ENCODE data around the gene FMO2.

Gene FMO2

DNA sequence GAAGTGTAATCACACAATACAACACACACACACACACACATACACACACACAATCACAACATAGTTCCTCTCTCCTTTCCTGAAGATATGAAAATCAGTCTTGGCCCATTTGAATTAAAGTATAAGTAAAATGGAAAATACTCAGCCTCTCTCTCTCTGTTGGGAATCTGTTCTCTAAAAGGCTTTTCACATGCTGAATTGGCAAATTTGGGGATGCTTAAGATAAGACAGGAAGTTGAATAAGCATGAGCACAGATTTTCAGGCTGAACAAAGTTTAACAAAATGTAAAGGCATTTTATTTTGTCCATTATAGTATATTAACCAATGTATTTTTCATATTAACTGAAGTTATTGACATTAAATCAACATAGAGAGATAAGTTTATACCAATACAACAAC is 23.7 kb upstream of the FMO2 start:
- no peaks in the 10 kb centered on the region for H3K79me2 ChIP-seq (ENCODE audit: insufficient read depth, low read depth)
- no peak overlapping the region for H2AFZ ChIP-seq (ENCODE audit: low read depth)
- no peak for TF ChIP-seq CTCF (conservative IDR thresholded peaks at IDR 0.05; ENCODE audit: low read depth, low read length)

DNA sequence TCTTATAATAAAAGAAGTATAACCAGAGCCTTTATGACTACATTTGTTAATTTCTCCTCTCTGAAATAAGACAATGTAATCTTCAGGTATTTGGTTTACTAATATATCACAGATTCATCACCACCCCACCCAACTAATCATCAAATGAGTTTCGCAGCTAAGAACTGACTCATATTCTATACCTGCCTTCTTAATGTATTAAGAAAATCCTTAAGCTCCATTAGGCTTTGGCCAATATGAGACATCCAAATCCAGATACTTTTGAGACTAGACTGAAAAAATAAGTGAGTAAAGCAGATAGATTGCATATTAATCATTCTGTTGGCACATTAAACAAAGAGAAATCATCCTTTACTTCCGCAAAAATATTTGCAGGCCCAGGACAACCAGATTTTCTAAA is 18.7 kb upstream of the FMO2 start:
- H2AFZ ChIP-seq (ENCODE audit: low read depth): no peak overlapping the region
- no peak overlapping the region for H3K9ac ChIP-seq
- no peaks in the 10 kb centered on the region for H3K36me3 ChIP-seq (ENCODE audit: insufficient read depth)
- H3K4me3 ChIP-seq (IDR thresholded peaks at IDR 0.05; ENCODE audit: insufficient read depth, low read depth, low read length): no peak overlapping the region
- TF ChIP-seq CTCF (conservative IDR thresholded peaks at IDR 0.05; ENCODE audit: low read depth, low read length): no peak
- H3K79me2 ChIP-seq (ENCODE audit: insufficient read depth, low read depth): no peaks in the 10 kb centered on the region
- H3K27me3 ChIP-seq (ENCODE audit: insufficient read depth, low read depth): no peaks in the 10 kb centered on the region
- H4K20me1 ChIP-seq (ENCODE audit: insufficient read depth): no peaks in the 10 kb centered on the region
- no peaks in the 10 kb centered on the region for H3K4me1 ChIP-seq (ENCODE audit: low read depth, poor library complexity, severe bottlenecking)
- no peak overlapping the region for H3K4me2 ChIP-seq
- no peak overlapping the region for H3K27ac ChIP-seq

More for the DNA sequence above, 23.7 kb upstream of the FMO2 start:
- H3K4me1 ChIP-seq (ENCODE audit: low read depth, poor library complexity, severe bottlenecking): no peaks in the 10 kb centered on the region
- no peaks in the 10 kb centered on the region for H3K27me3 ChIP-seq (ENCODE audit: insufficient read depth, low read depth)
- no peaks in the 10 kb centered on the region for H4K20me1 ChIP-seq (ENCODE audit: insufficient read depth)
- H3K36me3 ChIP-seq (ENCODE audit: insufficient read depth): no peaks in the 10 kb centered on the region
- H3K4me3 ChIP-seq (IDR thresholded peaks at IDR 0.05; ENCODE audit: insufficient read depth, low read depth, low read length): no peak overlapping the region
- no peak overlapping the region for H3K9ac ChIP-seq
- H3K27ac ChIP-seq: no peak overlapping the region
- H3K4me2 ChIP-seq: no peak overlapping the region

DNA sequence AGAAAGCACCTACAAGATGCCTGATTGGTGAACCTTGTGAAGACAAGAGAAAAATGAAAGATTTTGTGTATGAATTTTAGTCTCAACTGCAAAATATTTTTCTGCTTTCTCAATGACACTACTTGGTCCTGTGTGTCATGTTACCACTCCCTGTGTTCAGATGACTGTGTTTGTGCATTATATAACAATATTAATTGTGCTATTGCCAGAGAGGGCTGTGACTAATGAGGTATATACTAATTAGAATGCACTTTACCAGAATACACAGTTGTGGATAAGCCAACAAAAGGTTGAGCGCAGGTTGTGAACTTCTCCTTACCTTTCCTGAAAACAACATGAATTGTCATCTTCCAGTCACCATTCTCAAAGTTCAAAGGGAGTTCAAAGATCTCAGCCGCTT is 17.3 kb upstream of the FMO2 start:
- no peaks in the 10 kb centered on the region for H3K79me2 ChIP-seq (ENCODE audit: insufficient read depth, low read depth)
- no peaks in the 10 kb centered on the region for H3K27me3 ChIP-seq (ENCODE audit: insufficient read depth, low read depth)
- no peak overlapping the region for H3K4me2 ChIP-seq
- H3K9ac ChIP-seq: no peak overlapping the region
- H2AFZ ChIP-seq (ENCODE audit: low read depth): no peak overlapping the region
- H3K4me3 ChIP-seq (IDR thresholded peaks at IDR 0.05; ENCODE audit: insufficient read depth, low read depth, low read length): no peak overlapping the region
- no peaks in the 10 kb centered on the region for H3K4me1 ChIP-seq (ENCODE audit: low read depth, poor library complexity, severe bottlenecking)
- no peak for TF ChIP-seq CTCF (conservative IDR thresholded peaks at IDR 0.05; ENCODE audit: low read depth, low read length)
- no peaks in the 10 kb centered on the region for H4K20me1 ChIP-seq (ENCODE audit: insufficient read depth)
- H3K36me3 ChIP-seq (ENCODE audit: insufficient read depth): no peaks in the 10 kb centered on the region
- H3K27ac ChIP-seq: no peak overlapping the region

DNA sequence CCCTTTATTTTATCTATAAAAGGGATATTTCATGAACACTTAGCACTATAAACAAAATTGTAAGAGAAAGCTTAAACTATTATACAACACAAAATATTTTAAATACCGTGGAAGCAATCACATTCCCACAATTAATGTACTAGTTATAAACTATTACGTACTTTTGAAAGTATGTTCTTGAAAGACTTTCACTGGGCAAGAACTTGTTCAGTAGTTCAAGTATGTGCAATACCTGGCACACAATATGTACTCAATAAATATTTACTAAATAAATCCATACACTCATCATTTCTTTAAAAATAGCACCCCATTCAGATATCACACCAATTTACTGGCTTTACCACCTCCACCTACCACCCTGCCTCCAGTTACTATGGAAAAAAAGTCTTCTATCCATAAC is 12.6 kb upstream of the FMO2 start:
- Histone ChIP-seq H3K36me3 (ENCODE audit: insufficient read depth) (no peaks in the 10 kb centered on the region), H4K20me1 (ENCODE audit: insufficient read depth) (no peaks in the 10 kb centered on the region), H3K27ac (no peak overlapping the region), H3K79me2 (ENCODE audit: insufficient read depth, low read depth) (no peaks in the 10 kb centered on the region), H3K4me1 (ENCODE audit: low read depth, poor library complexity, severe bottlenecking) (no peaks in the 10 kb centered on the region), H3K4me3 (IDR thresholded peaks at IDR 0.05; ENCODE audit: insufficient read depth, low read depth, low read length) (no peak overlapping the region), H3K9ac (no peak overlapping the region), H3K4me2 (no peak overlapping the region), H2AFZ (ENCODE audit: low read depth) (no peak overlapping the region), H3K27me3 (ENCODE audit: insufficient read depth, low read depth) (no peaks in the 10 kb centered on the region)
- TF ChIP-seq CTCF (conservative IDR thresholded peaks at IDR 0.05; ENCODE audit: low read depth, low read length): no peak

- H3K36me3 ChIP-seq (ENCODE audit: insufficient read depth): no peaks in the 10 kb centered on the region
- no peaks in the 10 kb centered on the region for H3K4me1 ChIP-seq (ENCODE audit: low read depth, poor library complexity, severe bottlenecking)
- no peak overlapping the region for H3K9ac ChIP-seq
- H2AFZ ChIP-seq (ENCODE audit: low read depth): no peak overlapping the region
- H3K4me2 ChIP-seq: no peak overlapping the region
- H3K79me2 ChIP-seq (ENCODE audit: insufficient read depth, low read depth): no peaks in the 10 kb centered on the region
- no peak for TF ChIP-seq CTCF (conservative IDR thresholded peaks at IDR 0.05; ENCODE audit: low read depth, low read length)
- no peaks in the 10 kb centered on the region for H4K20me1 ChIP-seq (ENCODE audit: insufficient read depth)
- no peak overlapping the region for H3K4me3 ChIP-seq (IDR thresholded peaks at IDR 0.05; ENCODE audit: insufficient read depth, low read depth, low read length)
- no peaks in the 10 kb centered on the region for H3K27me3 ChIP-seq (ENCODE audit: insufficient read depth, low read depth)
- H3K27ac ChIP-seq: no peak overlapping the region
These were observed 12.0 kb upstream of the FMO2 start for GRCh38 chr1:171173069-171173468.
